ENCODE data around the gene ZNRD2.

- TF ChIP-seq CTCF (IDR thresholded peaks at IDR 0.05) (no peak), POLR2A (IDR thresholded peaks at IDR 0.05) (no peak), POLR2AphosphoS5 (IDR thresholded peaks at IDR 0.05) (no peak)
Observed at GRCh38 chr11:65598258-65598699, 28.0 kb downstream of the ZNRD2 start.

Measured in upper lobe of left lung (tissue), 4 donors.